K562 treated with DMSO at 1 percent for 12 hours (cell line): ENCODE results near the gene PIGT. TPM values are rescaled to one million over a fixed set of nuclear protein-coding genes. Genes with fewer than 3 reads are reported as not detected.

Source experiments
- total RNA-seq: library from RNA; unstranded; fragments of 300-600 nt; gene quantifications from 2 replicates; pipeline ENCODE4 v1.2.3, GENCODE V29; 2022; ENCODE audit not compliant: insufficient read depth

The PIGT gene
- 89.3 and 114 TPM in 2 replicates for total RNA-seq

GRCh38 chr20:45415822-45416637 lies at the start of gene PIGT:
TSS of gene PIGT (plus strand) at chr20:45416141. CDS start at chr20:45416157, 16 bp downstream.

GRCh38 chr20:45378191-45378590 lies 37.8 kb upstream of the PIGT start, which contains the start of gene TP53TG5:
TSS of gene TP53TG5 (minus strand) at chr20:45378325. CDS start at chr20:45378236, 89 bp downstream.

GRCh38 chr20:45407783-45408645 lies 7.9 kb upstream of the PIGT start, which contains the start of gene DBNDD2:
TSS of gene DBNDD2 (plus strand) at chr20:45408289. CDS start at chr20:45408468, 179 bp downstream.

GRCh38 chr20:45469336-45470261 lies 53.7 kb downstream of the PIGT start, which contains the start of gene WFDC2:
TSS of gene WFDC2 (plus strand) at chr20:45469753. CDS start at chr20:45469782, 29 bp downstream.

Other genes starting within 250 kb of the PIGT start
- not detected in 2 replicates for gene PI3, start 241.2 kb upstream of the PIGT start, total RNA-seq
- gene SEMG1, start 209.1 kb upstream of the PIGT start, total RNA-seq: not detected in 2 replicates
- not detected in 2 replicates for gene SEMG2, start 194.8 kb upstream of the PIGT start, total RNA-seq
- gene SLPI, start 161.6 kb upstream of the PIGT start, total RNA-seq: not detected in 2 replicates
- not detected in 2 replicates for gene RBPJL, start 109.3 kb upstream of the PIGT start, total RNA-seq
- gene MATN4, start 107.8 kb upstream of the PIGT start, total RNA-seq: not detected in 2 replicates
- gene SDC4, start 67.7 kb upstream of the PIGT start, total RNA-seq: 10.0 and 15.6 TPM in 2 replicates
- gene SYS1, start 53.0 kb upstream of the PIGT start, total RNA-seq: 11.9 and 19.6 TPM in 2 replicates
- gene TP53TG5, start 37.8 kb upstream of the PIGT start, total RNA-seq: not detected in 2 replicates
- 59.6 and 63.6 TPM in 2 replicates for gene DBNDD2, start 7.9 kb upstream of the PIGT start, total RNA-seq
- not detected in 2 replicates for gene WFDC2, start 53.6 kb downstream of the PIGT start, total RNA-seq
- gene SPINT3, start 99.5 kb downstream of the PIGT start, total RNA-seq: not detected in 2 replicates
- not detected in 2 replicates for gene WFDC6, start 123.3 kb downstream of the PIGT start, total RNA-seq
- gene EPPIN, start 131.3 kb downstream of the PIGT start, total RNA-seq: not detected in 2 replicates
- not detected in 2 replicates for gene WFDC8, start 163.1 kb downstream of the PIGT start, total RNA-seq
- not detected in 2 replicates for gene WFDC10A, start 213.6 kb downstream of the PIGT start, total RNA-seq
- gene WFDC9, start 215.1 kb downstream of the PIGT start, total RNA-seq: not detected in 2 replicates